GM12878 (cell line): ENCODE data around the gene CCHCR1. TPM values are rescaled to one million over a fixed set of nuclear protein-coding genes. Genes with fewer than 3 reads are reported as not detected.

Experiments used
- ATAC-seq: fragments of 200-7000 bp; cut with Tn5 transposase; 3 replicates; pipeline ENCODE4 v1.9.1; 2020; ENCODE audit warnings: mild to moderate bottlenecking, moderate library complexity
- BruUV-seq: library from RNA; stranded (reverse); fragments of 400-500 nt; replicated peaks from 2 replicates; lab custom pipeline; 2021; lab: Mats Ljungman, UMichigan
- CTCF ChIA-PET: fragments of 300-600 bp; sonication (Branson Sonifier 250); formaldehyde crosslinking; extraction: SDS; loops from one replicate; lab custom pipeline; 2021; ENCODE audit warnings: inconsistent platforms; lab: Yijun Ruan, JAX
- POLR2A ChIA-PET: fragments of 350-600 bp; formaldehyde crosslinking; extraction: SDS; loops from one replicate; lab custom pipeline; 2021; ENCODE audit warnings: inconsistent platforms; lab: Charles Lee
- RAD21 ChIA-PET: fragments of 300-600 bp; sonication (Branson Sonifier 250); formaldehyde crosslinking; loops from one replicate; lab custom pipeline; 2023; ENCODE audit warnings: antibody characterized with exemption; ENCODE audit not compliant: unreplicated experiment; lab: Charles Lee
- SMC1A ChIA-PET: fragments of 300-600 bp; sonication (Branson Sonifier 250); formaldehyde crosslinking; loops from one replicate; lab custom pipeline; 2023; ENCODE audit not compliant: unreplicated experiment, uncharacterized antibody; lab: Charles Lee
- DNase-seq: peaks from one replicate; pipeline ENCODE4 v3.0.0-alpha.2; 2011; ENCODE audit warnings: low read depth, low spot score
- FAIRE-seq: peaks from 3 replicates; lab custom pipeline; 2011; peaks lifted over from hg19 to GRCh38; lab: Jason Lieb, UNC
- H2AFZ ChIP-seq: 2 replicates; pipeline ENCODE4 v1.6.0; 2011; ENCODE audit warnings: low read depth, low read length, control low read depth; ENCODE audit not compliant: control insufficient read depth
- H3K27ac ChIP-seq: 2 replicates; pipeline ENCODE4 v1.5.1; 2011; ENCODE audit warnings: control low read depth; ENCODE audit not compliant: control insufficient read depth, insufficient read depth
- H3K27me3 ChIP-seq, 2 experiments: replicated peaks in 1 of 2; 2 replicates each; pipeline versions ENCODE4 v1.6.0 to v1.6.1; 2011; ENCODE audit warnings: low read length in 1 of 2; ENCODE audit not compliant: control insufficient read depth in 2 of 2, insufficient read depth in 2 of 2
- H3K36me3 ChIP-seq, 2 experiments: 2 replicates each; pipeline ENCODE4 v1.5.1; 2011; ENCODE audit warnings: low read length in 1 of 2; ENCODE audit not compliant: control insufficient read depth in 2 of 2, insufficient read depth in 2 of 2
- H3K4me1 ChIP-seq: 2 replicates; pipeline ENCODE4 v1.6.1; 2011; ENCODE audit warnings: mild to moderate bottlenecking, low read length, moderate library complexity, mixed read lengths; ENCODE audit not compliant: control insufficient read depth, insufficient read depth
- H3K4me2 ChIP-seq: 2 replicates; pipeline ENCODE4 v1.6.0; 2011; ENCODE audit warnings: control low read depth; ENCODE audit not compliant: control insufficient read depth, insufficient read depth
- H3K4me3 ChIP-seq: fragments of 200-600 bp; sonication (generic); 2 replicates; pipeline ENCODE4 v1.5.1; 2016
- H3K79me2 ChIP-seq: 2 replicates; pipeline ENCODE4 v1.6.0; 2011; ENCODE audit warnings: low read length; ENCODE audit not compliant: control insufficient read depth, insufficient read depth
- H3K9ac ChIP-seq: 2 replicates; pipeline ENCODE4 v1.8.0; 2011; ENCODE audit warnings: low read length, control low read depth, mixed read lengths; ENCODE audit not compliant: control insufficient read depth, insufficient read depth
- H3K9me3 ChIP-seq: replicated peaks from 3 replicates; pipeline ENCODE4 v1.5.1; 2011; ENCODE audit warnings: mild to moderate bottlenecking, low read length; ENCODE audit not compliant: control insufficient read depth, insufficient read depth
- H4K20me1 ChIP-seq: 2 replicates; pipeline ENCODE4 v1.6.0; 2011; ENCODE audit not compliant: control insufficient read depth, insufficient read depth
- CBX3 ChIP-seq: fragments of 200-600 bp; sonication (generic); IDR thresholded peaks from 2 replicates; pipeline ENCODE4 v1.6.1; 2016; ENCODE audit warnings: low read depth, borderline replicate concordance
- CREB1 ChIP-seq: IDR thresholded peaks from 2 replicates; pipeline ENCODE4 v1.6.1; 2012; ENCODE audit warnings: low read depth, mild to moderate bottlenecking, inconsistent platforms
- E2F4 ChIP-seq: IDR thresholded peaks from 2 replicates; pipeline ENCODE4 v1.6.1; 2012; ENCODE audit warnings: low read depth, low read length, improper control_type of control experiment
- ELK1 ChIP-seq: IDR thresholded peaks from 2 replicates; pipeline ENCODE4 v1.6.1; 2012; ENCODE audit warnings: low read depth, low read length, improper control_type of control experiment
- FOXK2 ChIP-seq: fragments of 450-650 bp; IDR thresholded peaks from 2 replicates; pipeline ENCODE4 v1.6.1; 2017; ENCODE audit warnings: mild to moderate bottlenecking, moderate library complexity
- HDAC6 ChIP-seq: fragments of 200-600 bp; sonication (generic); IDR thresholded peaks from one replicate; pipeline ENCODE4 v1.8.0; 2017; ENCODE audit warnings: antibody characterized with exemption; ENCODE audit not compliant: unreplicated experiment
- HSF1 ChIP-seq: fragments of 150-350 bp; IDR thresholded peaks from 2 replicates; pipeline ENCODE4 v1.6.1; 2014; ENCODE audit warnings: mild to moderate bottlenecking, low read depth, low read length
- IRF3 ChIP-seq: fragments of 450-650 bp; IDR thresholded peaks from 2 replicates; pipeline ENCODE4 v1.6.1; 2014; ENCODE audit warnings: mild to moderate bottlenecking
- MAX ChIP-seq: IDR thresholded peaks from 2 replicates; pipeline ENCODE4 v1.6.1; 2012; ENCODE audit warnings: low read depth, low read length, improper control_type of control experiment
- POLR2A ChIP-seq: IDR thresholded peaks from 2 replicates; pipeline ENCODE4 v1.6.1; 2011; ENCODE audit warnings: low read depth, mild to moderate bottlenecking, low read length
- REST ChIP-seq: IDR thresholded peaks from 2 replicates; pipeline ENCODE4 v1.6.1; 2012; ENCODE audit warnings: mild to moderate bottlenecking, low read depth, low read length
- SMAD5 ChIP-seq: IDR thresholded peaks from 2 replicates; pipeline ENCODE4 v1.6.1; 2016; ENCODE audit warnings: antibody characterized with exemption, low read depth
- STAT3 ChIP-seq: IDR thresholded peaks from 2 replicates; pipeline ENCODE4 v1.6.1; 2011; ENCODE audit warnings: low read depth, low read length, improper control_type of control experiment
- SUPT20H ChIP-seq: IDR thresholded peaks from 2 replicates; pipeline ENCODE4 v1.6.1; 2011; ENCODE audit warnings: low read depth, mild to moderate bottlenecking, low read length, moderate library complexity, borderline replicate concordance; ENCODE audit not compliant: control insufficient read depth
- TARDBP ChIP-seq: IDR thresholded peaks from 2 replicates; pipeline ENCODE4 v1.6.1; 2016; ENCODE audit warnings: borderline replicate concordance
- ZNF274 ChIP-seq: IDR thresholded peaks from one replicate; pipeline ENCODE4 v1.8.0; 2011; ENCODE audit not compliant: insufficient read length, insufficient read depth
- ZNF384 ChIP-seq: IDR thresholded peaks from 2 replicates; pipeline ENCODE4 v1.6.1; 2012; ENCODE audit warnings: low read depth, mild to moderate bottlenecking, low read length, improper control_type of control experiment, borderline replicate concordance
- whole genome bisulfite sequencing: methylation state at CpG from one replicate; pipeline ENCODE4 v1.1.6; 2016; ENCODE audit warnings: low lambda C conversion rate; ENCODE audit not compliant: insufficient replicate concordance, insufficient coverage; ENCODE audit errors: missing lambda C conversion rate; 5-methylcytosine and 5-hydroxymethylcytosine counted together
- in situ Hi-C: fragments of 300-500 bp; cut with MboI; formaldehyde crosslinking; loops from 9 replicates; pipeline ENCODE4 v1.14.3; 2018; ENCODE audit warnings: mixed read lengths
- intact Hi-C: fragments of 100-400 bp; cut with micrococcal nuclease; formaldehyde crosslinking; loops from one replicate; pipeline ENCODE4 v1.14.2; 2022; ENCODE audit not compliant: unreplicated experiment
- polyA plus RNA-seq, 11 experiments: library from polyadenylated mRNA; depleted of rRNA in 4 of 11; unstranded in 6 of 11; stranded (reverse) in 5 of 11; fragments of >200 nt; fragmentation: Nextera tagmentation in 4 of 11; fragmentation: Illumina TruSeq in 1 of 11; extraction: Ambion mirVana in 4 of 11; extraction: Trizol in 1 of 11; gene quantifications; 1 replicate in 1 of 11; 2 replicates in 10 of 11; pipeline versions ENCODE4 v1.2.1 to v1.2.3, GENCODE V29; 2011 to 2016; ENCODE audit warnings: inconsistent platforms in 2 of 11, missing spikeins in 2 of 11, low read depth in 1 of 11
- total RNA-seq, 4 experiments: library from RNA; depleted of rRNA in 3 of 4; stranded (reverse); fragments of >200 nt in 3 of 4; fragmentation: Illumina TruSeq in 1 of 4; extraction: Trizol in 1 of 4; gene quantifications; 2 replicates each; pipeline versions ENCODE4 v1.2.1 to v1.2.3, GENCODE V29; 2013 to 2021

Gene CCHCR1
- total and polyA plus RNA-seq, 10 of the 15 experiments (the other 5 are each of a cell fraction or from before 2014, with no cell fraction given), result 1.0 to 35.2 (median 24.7) TPM

- H2AFZ ChIP-seq, result no peak overlapping the region
- peaks cover 3% of the 10 kb centered on the region for H3K4me1 ChIP-seq
- intact Hi-C loops (no loop called here), in situ Hi-C loops (no loop called here)
- H3K27ac ChIP-seq, result no peak overlapping the region
- TF ChIP-seq E2F4 (no peak), ZNF274 (no peak), ELK1 (no peak), REST (no peak), TARDBP (no peak), CBX3 (no peak), IRF3 (no peak), HSF1 (no peak), SMAD5 (no peak), STAT3 (no peak), POLR2A (no peak), ZNF384 (no peak), CREB1 (no peak), HDAC6 (no peak), SUPT20H (no peak), MAX (no peak), FOXK2 (no peak)
- H3K4me2 ChIP-seq, result no peak overlapping the region
- BruUV-seq, result no TSS peak
- H3K4me3 ChIP-seq, result no peak overlapping the region
- FAIRE-seq (no peak), DNase-seq (no peak), ATAC-seq (no peak)
- no peaks in the 10 kb centered on the region for H4K20me1 ChIP-seq
- RAD21 ChIA-PET, result interaction anchor here (0.7 kb wide), 1 partner anchor 49 kb away, joined by 3 read pairs; no protein-coding TSS in a partner anchor
- CTCF ChIA-PET, result interaction anchor here (0.7 to 22.9 kb wide), 3 partner anchors 12 to 224 kb away, joined by 3 to 326 read pairs (median 5); no protein-coding TSS in a partner anchor
- no peaks in the 10 kb centered on the region for H3K79me2 ChIP-seq
- H3K9me3 ChIP-seq, result no peaks in the 10 kb centered on the region
- POLR2A ChIA-PET, result interaction anchor here (1.6 kb wide), 1 partner anchor 12 kb away, joined by 4 read pairs; no protein-coding TSS in a partner anchor
- no peaks in the 10 kb centered on the region for H3K27me3 ChIP-seq
- SMC1A ChIA-PET, result interaction anchor here (1.0 kb wide), 1 partner anchor 50 kb away, joined by 5 read pairs; no protein-coding TSS in a partner anchor
- no peak overlapping the region for H3K9ac ChIP-seq
- peaks cover 0 to 4% of the 10 kb centered on the region in 2 experiments; a peak in 1 of 4 replicates for H3K36me3 ChIP-seq
- WGBS, result 49% methylated on average over 2 of the region's 2 CpGs
Observed at GRCh38 chr6:31142361-31142761, 15.2 kb downstream of the CCHCR1 start.
